GM19043 (cell line): ENCODE measurements around the gene MYO3B.
A peak's percentile ranks its signal among the peaks of the same experiment; 100 is the strongest.

Experiments used
- ATAC-seq: cut with Tn5 transposase; IDR thresholded peaks from one replicate; pipeline ENCODE4 v1.9.1; 2021; ENCODE audit warnings: low read depth; ENCODE audit not compliant: unreplicated experiment

Gene MYO3B

GRCh38 chr2:170177950-170178781 lies at the start of gene MYO3B:
MYO3B (plus strand) TSS chr2:170178147; CDS start chr2:170178288, 141 bp downstream.
- ATAC-seq = peak; percentile 33

DNA sequence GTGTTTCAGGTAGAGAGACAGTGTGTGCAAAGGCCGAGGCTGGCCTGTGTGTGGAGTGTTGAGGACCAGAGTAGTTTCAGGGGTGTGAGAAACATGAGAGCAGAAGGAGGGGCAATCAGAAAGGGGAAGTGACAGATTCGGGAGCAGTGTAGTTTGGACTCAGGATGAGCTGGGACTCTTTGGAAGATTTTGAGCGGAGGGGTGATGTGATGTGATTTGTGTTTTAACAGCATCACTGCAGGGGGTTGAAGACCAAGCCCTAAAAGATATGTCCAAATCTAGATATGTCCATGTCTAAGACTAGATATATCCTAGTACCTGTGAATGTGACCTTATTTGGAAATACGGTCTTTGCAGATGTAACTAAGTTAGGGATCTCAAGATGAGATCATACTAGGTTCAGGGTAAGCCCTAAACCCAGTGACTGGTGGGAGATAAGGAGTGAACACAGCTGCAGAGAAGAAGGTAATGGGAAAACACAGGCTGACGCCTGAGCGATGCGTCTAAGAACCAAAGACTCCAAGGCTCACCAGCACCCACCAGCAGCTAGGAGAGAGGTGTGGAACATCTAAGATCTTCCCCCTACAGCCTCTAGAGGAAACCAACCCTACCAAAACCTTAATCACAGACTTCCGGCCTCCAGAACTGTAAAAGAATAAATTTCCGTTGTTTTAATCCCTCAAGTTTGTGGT lies 38.5 kb upstream of the MYO3B start:
- no peak for ATAC-seq

DNA sequence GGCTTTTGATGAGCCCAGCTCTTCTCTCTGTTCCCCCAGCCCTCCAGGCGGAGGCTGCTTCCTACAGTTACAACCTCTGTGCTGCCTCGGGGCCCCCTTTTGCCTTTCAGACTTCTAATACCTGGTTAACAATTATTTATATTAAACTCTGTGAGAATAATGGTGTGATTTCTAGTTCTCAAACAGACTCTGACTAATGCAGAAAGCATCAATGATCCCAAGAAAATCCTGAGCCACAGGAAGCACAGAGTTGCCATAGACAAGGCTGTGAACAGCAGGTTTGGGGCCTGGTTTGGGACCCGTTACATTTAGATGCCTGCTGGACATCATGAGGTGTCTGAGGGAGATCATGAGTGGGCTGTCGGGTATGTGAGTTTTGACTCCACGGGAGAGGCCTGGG lies 37.4 kb upstream of the MYO3B start:
- no peak for ATAC-seq

- ATAC-seq = no peak
Observed at GRCh38 chr2:170141865-170142264, 36.1 kb upstream of the MYO3B start.

DNA sequence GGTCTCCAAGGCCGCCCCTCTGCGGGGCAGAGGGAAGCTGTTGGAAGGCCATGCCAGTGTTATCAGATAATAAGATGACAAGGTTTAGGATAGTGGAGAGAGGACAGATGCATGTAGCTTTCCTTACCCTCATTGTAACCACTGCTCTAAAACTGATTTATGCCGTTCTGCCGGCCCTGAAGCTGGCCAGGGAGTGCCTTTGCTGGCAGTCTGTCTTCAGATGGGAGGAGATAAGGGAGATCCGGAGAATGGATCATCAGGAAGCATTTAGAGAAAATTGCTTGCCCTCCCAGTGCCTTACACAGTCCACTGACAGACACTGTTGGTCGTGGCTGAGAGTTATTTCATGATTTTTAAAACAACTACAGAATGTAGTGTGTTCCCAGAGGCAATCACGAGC lies 35.4 kb upstream of the MYO3B start:
- no peak for ATAC-seq

DNA sequence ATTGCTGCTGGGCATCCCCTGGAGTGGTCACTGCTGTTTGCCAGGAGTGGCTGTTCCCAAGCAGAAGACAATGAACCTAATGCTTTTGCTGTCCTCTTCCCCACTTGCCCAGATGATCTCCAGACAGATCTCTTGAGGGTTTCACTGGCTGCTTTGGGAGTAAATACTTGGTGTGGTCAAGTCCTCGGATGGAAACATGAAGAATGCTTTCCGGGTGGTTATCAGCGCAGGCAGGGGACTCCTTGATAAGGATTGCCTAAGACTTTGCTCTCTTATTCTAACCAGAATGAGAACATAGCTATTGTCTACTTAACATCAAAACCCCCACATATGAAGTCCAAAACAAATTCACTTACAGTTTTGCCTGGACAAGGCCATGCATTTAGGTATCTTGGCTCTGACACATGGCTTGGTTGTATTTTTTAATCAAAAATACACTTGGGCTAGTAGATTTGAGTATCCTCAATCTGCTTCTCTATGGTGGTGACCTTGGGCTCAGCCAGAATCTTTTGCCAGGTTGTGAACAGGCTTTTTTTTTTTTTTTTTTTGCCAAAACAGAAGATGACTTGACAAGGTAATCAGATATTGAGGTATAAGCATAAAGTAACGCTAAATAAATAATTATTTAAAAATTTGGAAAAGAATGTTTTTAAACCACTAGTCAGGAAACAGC lies 34.8 kb upstream of the MYO3B start:
- no peak for ATAC-seq

GRCh38 chr2:170144761-170145160 lies 33.2 kb upstream of the MYO3B start:
- no peak for ATAC-seq

DNA sequence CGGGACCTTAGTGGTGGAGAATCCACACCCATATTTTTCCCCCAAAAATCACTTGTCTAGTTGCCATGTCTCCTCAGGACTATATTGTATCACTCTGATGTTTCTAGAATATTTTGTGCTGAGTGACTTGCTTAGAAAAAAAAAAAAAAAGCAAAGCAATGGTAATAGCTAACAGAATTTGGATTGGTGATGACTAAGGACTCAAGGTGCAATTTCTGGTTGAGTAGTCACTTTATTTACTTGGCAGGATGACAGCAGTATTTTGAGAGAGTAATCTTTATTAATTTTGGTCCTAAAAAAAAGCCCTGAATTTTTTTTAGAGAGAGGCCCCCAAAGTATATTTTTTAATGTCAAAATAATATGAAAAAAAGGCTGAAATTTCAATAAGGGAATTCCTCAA lies 32.8 kb upstream of the MYO3B start:
- ATAC-seq = no peak

DNA sequence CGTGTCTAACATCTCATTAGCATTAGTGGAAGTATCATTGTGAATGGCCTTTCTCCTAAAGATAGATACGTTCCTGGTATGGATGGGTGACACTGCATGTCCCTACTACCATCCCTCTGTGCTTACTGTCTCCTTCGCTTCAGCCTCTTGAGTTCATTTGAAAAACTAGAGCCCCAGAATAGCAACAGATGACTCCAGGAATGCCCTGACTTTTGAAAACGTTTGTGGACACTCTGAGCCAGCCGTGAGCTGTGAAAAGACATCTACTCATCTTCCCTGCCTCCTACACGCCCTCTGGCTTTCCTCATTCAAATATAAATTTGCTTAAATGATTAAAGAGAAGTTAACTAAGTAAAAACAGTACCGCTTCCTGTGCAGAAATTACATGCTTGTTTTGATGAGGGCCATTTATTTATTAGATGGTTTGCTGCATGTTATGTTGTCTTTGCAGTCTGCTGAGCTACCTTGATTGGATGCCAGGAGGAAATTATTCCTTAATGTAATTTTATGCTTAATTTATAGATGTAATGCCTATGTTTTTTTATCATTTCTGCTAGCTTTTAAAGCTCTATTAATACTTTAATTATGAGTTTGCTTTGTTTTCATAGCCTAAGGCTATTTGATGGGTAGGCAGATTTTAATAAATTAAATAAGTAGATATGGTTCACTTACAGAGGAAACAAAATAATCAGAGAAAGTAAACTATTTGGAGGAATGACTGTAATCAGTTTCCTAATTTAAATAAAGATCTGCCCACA lies 32.1 kb upstream of the MYO3B start:
- ATAC-seq = no peak

DNA sequence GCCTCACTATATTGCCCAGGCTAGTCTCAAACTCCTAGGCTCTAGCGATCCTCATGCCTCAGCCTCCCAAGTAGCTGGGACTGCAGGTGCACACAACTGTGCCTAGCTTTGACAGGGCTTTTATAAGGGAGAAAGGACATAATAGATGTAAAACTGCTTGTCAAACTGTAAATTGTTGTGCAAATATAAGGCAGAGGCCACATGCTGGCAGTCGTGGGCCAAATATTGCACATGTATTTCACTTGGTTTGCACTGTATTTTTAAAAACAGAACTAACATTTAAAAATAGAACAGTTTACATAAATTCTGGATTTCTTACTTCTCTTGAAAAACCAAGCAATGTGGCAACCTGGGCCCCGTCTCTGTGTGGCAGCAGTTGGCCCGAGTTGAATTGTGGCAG lies 31.2 kb upstream of the MYO3B start:
- ATAC-seq = no peak

DNA sequence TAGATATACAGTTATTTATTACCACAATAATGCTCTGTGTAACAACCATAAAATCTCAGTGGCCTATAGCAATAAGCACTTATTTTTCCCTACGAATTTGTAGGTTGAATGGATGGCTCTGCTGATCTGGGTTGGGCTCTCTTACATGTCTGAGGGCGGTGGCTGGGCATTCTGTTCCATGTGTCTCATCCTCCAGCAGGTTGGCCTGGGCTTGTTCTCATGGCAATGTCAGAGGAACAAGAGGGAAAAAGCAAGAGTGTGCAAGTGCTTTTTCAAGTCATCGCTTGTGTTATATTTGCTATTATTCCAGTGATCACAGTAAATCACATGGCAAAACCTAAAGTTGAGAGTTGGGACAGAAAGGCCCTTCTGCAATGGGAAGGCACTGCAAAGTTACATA lies 30.4 kb upstream of the MYO3B start:
- no peak for ATAC-seq

GRCh38 chr2:170148161-170148560 lies 29.8 kb upstream of the MYO3B start:
- ATAC-seq = no peak

GRCh38 chr2:170152421-170152820 lies 25.5 kb upstream of the MYO3B start:
- no peak for ATAC-seq

GRCh38 chr2:170155022-170155722 lies 22.8 kb upstream of the MYO3B start:
- peak; percentile 52 for ATAC-seq

- no peak for ATAC-seq
Observed at GRCh38 chr2:170155723-170156253, 22.2 kb upstream of the MYO3B start.

GRCh38 chr2:170156592-170156991 lies 21.4 kb upstream of the MYO3B start:
- no peak for ATAC-seq

GRCh38 chr2:170157025-170157684 lies 20.8 kb upstream of the MYO3B start:
- no peak for ATAC-seq

- ATAC-seq = no peak
Observed at GRCh38 chr2:170159060-170159459, 18.9 kb upstream of the MYO3B start.

GRCh38 chr2:170161516-170162270 lies 16.3 kb upstream of the MYO3B start:
- no peak for ATAC-seq
